ENCODE results near the gene ABI3BP.

ABI3BP gene

GRCh38 chr3:100743535-100743934 is 249.7 kb downstream of the ABI3BP start:
- Histone ChIP-seq H4K20me1 (ENCODE audit: insufficient read depth, low read length) (no peaks in the 10 kb centered on the region), H3K36me3 (replicated peaks; ENCODE audit: insufficient read depth, low read length) (peaks cover 14% of the 10 kb centered on the region; the same call in 1 of the 2 replicates), H3K4me2 (ENCODE audit: low read depth, low read length) (no peak overlapping the region), H3K4me1 (ENCODE audit: low read length) (no peaks in the 10 kb centered on the region), H3K79me2 (ENCODE audit: low read length) (peaks cover 14% of the 10 kb centered on the region), H2AFZ (ENCODE audit: low read length) (no peak overlapping the region), H3K27me3 (replicated peaks; ENCODE audit: insufficient read depth, low read length) (no peaks in the 10 kb centered on the region), H3K27ac (ENCODE audit: low read length) (no peak overlapping the region), H3K9me3 (replicated peaks; ENCODE audit: insufficient read depth, low read length) (no peaks in the 10 kb centered on the region), H3K9ac (ENCODE audit: low read length) (no peak overlapping the region), H3F3A (ENCODE audit: insufficient read depth, low read length) (no peaks in the 10 kb centered on the region), H3K4me3 (ENCODE audit: low read length) (no peak overlapping the region), H3K9me2 (replicated peaks; ENCODE audit: insufficient read depth, low read length) (no peaks in the 10 kb centered on the region)
- TF ChIP-seq EZH2 (optimal IDR thresholded peaks at IDR 0.05; ENCODE audit: low read depth, low read length), result no peak
- DNase-seq, result no peak

DNA sequence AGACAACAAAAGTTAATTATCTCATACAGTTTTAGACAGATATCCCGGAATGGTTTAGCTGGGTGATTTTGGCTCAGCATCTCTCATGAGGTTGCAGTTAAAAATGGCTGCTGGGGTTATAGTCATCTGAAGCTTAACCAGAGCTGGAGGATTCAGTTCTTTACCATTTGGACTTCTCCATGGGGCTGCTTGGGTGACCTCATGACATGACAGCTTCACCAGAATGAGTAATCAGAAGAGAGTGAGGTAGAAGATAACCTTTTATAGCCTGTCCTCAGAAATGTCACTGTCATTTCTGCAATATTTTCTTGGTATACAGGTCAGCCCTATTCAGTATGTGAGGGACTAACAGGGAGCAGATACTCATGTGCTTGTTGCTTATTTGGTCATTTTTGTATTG is 253.0 kb downstream of the ABI3BP start:
- DNase-seq, result no peak
- no peak overlapping the region for H3K4me3 ChIP-seq (ENCODE audit: low read length)
- H3K4me1 ChIP-seq (ENCODE audit: low read length), result peaks cover 11% of the 10 kb centered on the region
- H3K27me3 ChIP-seq (replicated peaks; ENCODE audit: insufficient read depth, low read length), result no peaks in the 10 kb centered on the region
- peaks cover 37% of the 10 kb centered on the region for H3K79me2 ChIP-seq (ENCODE audit: low read length)
- H3K36me3 ChIP-seq (replicated peaks; ENCODE audit: insufficient read depth, low read length), result peaks cover 23% of the 10 kb centered on the region
- no peak overlapping the region for H3K27ac ChIP-seq (ENCODE audit: low read length)
- no peaks in the 10 kb centered on the region for H3K9me3 ChIP-seq (replicated peaks; ENCODE audit: insufficient read depth, low read length)
- no peak for TF ChIP-seq CTCF (IDR thresholded peaks at IDR 0.05; ENCODE audit: low read length)
- TF ChIP-seq EZH2phosphoT487 (IDR thresholded peaks at IDR 0.05; ENCODE audit: low read length), result no peak
- TF ChIP-seq EZH2 (optimal IDR thresholded peaks at IDR 0.05; ENCODE audit: low read depth, low read length), result no peak
- no peaks in the 10 kb centered on the region for H3F3A ChIP-seq (ENCODE audit: insufficient read depth, low read length)
- no peak overlapping the region for H3K4me2 ChIP-seq (ENCODE audit: low read depth, low read length)
- H2AFZ ChIP-seq (ENCODE audit: low read length), result no peak overlapping the region
- H4K20me1 ChIP-seq (ENCODE audit: insufficient read depth, low read length), result no peaks in the 10 kb centered on the region
- no peak overlapping the region for H3K9ac ChIP-seq (ENCODE audit: low read length)
- H3K9me2 ChIP-seq (replicated peaks; ENCODE audit: insufficient read depth, low read length), result no peaks in the 10 kb centered on the region

- Histone ChIP-seq H3K36me3 (replicated peaks; ENCODE audit: insufficient read depth, low read length) (peaks cover 29% of the 10 kb centered on the region), H2AFZ (ENCODE audit: low read length) (no peak overlapping the region)
Measured at GRCh38 chr3:100737334-100737733, 255.9 kb downstream of the ABI3BP start.

More at GRCh38 chr3:100737334-100737733, 255.9 kb downstream of the ABI3BP start:
- no peak for TF ChIP-seq EZH2 (optimal IDR thresholded peaks at IDR 0.05; ENCODE audit: low read depth, low read length)
- TF ChIP-seq CTCF (IDR thresholded peaks at IDR 0.05; ENCODE audit: low read length), result peak; percentile 47
- TF ChIP-seq EZH2phosphoT487 (IDR thresholded peaks at IDR 0.05; ENCODE audit: low read length), result no peak
- no peaks in the 10 kb centered on the region for H3K27me3 ChIP-seq (replicated peaks; ENCODE audit: insufficient read depth, low read length)
- no peak overlapping the region for H3K9ac ChIP-seq (ENCODE audit: low read length)
- no peaks in the 10 kb centered on the region for H3K9me2 ChIP-seq (replicated peaks; ENCODE audit: insufficient read depth, low read length)
- DNase-seq, result peak; percentile 38
- H3K4me3 ChIP-seq (ENCODE audit: low read length), result no peak overlapping the region
- H3F3A ChIP-seq (ENCODE audit: insufficient read depth, low read length), result peaks cover 4% of the 10 kb centered on the region; the same call in 1 of the 2 replicates
- H3K27ac ChIP-seq (ENCODE audit: low read length), result no peak overlapping the region
- H4K20me1 ChIP-seq (ENCODE audit: insufficient read depth, low read length), result no peaks in the 10 kb centered on the region
- H3K4me1 ChIP-seq (ENCODE audit: low read length), result peaks cover 32% of the 10 kb centered on the region
- H3K4me2 ChIP-seq (ENCODE audit: low read depth, low read length), result no peak overlapping the region
- H3K79me2 ChIP-seq (ENCODE audit: low read length), result peaks cover 66% of the 10 kb centered on the region
- no peaks in the 10 kb centered on the region for H3K9me3 ChIP-seq (replicated peaks; ENCODE audit: insufficient read depth, low read length)

Data from MM.1S (cell line).